ENCODE results near the gene SPRED1.
"Not testable (repeated sequence)": the region's sequence is repeated elsewhere in the genome, so short reads cannot be mapped to it uniquely, and the experiment has no call there.

DNA sequence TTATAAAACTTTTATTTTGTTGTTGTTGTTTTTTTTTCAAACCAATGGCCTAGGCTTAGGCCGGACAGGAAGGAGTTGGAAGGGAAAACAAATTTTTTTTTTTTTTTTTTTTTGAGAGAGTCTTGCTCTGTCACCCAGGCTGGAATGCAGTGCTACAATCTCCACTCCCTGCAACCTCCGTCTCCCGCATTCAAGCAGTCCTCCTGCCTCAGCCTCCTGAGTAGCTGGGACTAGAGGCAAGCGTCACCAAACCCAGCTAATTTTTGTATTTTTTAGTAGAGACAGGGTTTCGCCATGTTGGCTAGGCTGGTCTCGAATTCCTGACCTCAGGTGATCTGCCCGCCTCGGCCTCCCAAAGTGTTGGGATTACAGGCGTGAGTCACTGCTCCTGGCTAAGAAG, 15.6 kb upstream of the SPRED1 start:
- TF ChIP-seq, protein P1, sequence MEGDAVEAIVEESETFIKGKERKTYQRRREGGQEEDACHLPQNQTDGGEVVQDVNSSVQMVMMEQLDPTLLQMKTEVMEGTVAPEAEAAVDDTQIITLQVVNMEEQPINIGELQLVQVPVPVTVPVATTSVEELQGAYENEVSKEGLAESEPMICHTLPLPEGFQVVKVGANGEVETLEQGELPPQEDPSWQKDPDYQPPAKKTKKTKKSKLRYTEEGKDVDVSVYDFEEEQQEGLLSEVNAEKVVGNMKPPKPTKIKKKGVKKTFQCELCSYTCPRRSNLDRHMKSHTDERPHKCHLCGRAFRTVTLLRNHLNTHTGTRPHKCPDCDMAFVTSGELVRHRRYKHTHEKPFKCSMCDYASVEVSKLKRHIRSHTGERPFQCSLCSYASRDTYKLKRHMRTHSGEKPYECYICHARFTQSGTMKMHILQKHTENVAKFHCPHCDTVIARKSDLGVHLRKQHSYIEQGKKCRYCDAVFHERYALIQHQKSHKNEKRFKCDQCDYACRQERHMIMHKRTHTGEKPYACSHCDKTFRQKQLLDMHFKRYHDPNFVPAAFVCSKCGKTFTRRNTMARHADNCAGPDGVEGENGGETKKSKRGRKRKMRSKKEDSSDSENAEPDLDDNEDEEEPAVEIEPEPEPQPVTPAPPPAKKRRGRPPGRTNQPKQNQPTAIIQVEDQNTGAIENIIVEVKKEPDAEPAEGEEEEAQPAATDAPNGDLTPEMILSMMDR (IDR thresholded peaks at IDR 0.05 in 2 of 3, conservative IDR thresholded peaks at IDR 0.05 in 1 of 3; ENCODE audit: control insufficient read depth in 2 of 3, extremely low read depth in 1 of 3, insufficient read depth in 1 of 3, low read depth in 3 of 3, low read length in 3 of 3) = not testable (repeated sequence)
- TF ChIP-seq, protein P2, sequence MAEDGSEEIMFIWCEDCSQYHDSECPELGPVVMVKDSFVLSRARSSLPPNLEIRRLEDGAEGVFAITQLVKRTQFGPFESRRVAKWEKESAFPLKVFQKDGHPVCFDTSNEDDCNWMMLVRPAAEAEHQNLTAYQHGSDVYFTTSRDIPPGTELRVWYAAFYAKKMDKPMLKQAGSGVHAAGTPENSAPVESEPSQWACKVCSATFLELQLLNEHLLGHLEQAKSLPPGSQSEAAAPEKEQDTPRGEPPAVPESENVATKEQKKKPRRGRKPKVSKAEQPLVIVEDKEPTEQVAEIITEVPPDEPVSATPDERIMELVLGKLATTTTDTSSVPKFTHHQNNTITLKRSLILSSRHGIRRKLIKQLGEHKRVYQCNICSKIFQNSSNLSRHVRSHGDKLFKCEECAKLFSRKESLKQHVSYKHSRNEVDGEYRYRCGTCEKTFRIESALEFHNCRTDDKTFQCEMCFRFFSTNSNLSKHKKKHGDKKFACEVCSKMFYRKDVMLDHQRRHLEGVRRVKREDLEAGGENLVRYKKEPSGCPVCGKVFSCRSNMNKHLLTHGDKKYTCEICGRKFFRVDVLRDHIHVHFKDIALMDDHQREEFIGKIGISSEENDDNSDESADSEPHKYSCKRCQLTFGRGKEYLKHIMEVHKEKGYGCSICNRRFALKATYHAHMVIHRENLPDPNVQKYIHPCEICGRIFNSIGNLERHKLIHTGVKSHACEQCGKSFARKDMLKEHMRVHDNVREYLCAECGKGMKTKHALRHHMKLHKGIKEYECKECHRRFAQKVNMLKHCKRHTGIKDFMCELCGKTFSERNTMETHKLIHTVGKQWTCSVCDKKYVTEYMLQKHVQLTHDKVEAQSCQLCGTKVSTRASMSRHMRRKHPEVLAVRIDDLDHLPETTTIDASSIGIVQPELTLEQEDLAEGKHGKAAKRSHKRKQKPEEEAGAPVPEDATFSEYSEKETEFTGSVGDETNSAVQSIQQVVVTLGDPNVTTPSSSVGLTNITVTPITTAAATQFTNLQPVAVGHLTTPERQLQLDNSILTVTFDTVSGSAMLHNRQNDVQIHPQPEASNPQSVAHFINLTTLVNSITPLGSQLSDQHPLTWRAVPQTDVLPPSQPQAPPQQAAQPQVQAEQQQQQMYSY (CRISPR knock-in tag; IDR thresholded peaks at IDR 0.05) = not testable (repeated sequence)
- TF ChIP-seq POU2F2 (IDR thresholded peaks at IDR 0.05; ENCODE audit: borderline replicate concordance, low read depth, low read length); NRF1 (conservative IDR thresholded peaks at IDR 0.05; ENCODE audit: low read depth, low read length); ASH2L (IDR thresholded peaks at IDR 0.05; ENCODE audit: borderline replicate concordance, low read depth); EZH2 (IDR thresholded peaks at IDR 0.05; ENCODE audit: borderline replicate concordance, control insufficient read depth, low read depth, low read length); POLR2AphosphoS5 (IDR thresholded peaks at IDR 0.05; ENCODE audit: low read length); YBX1 (IDR thresholded peaks at IDR 0.05): not testable (repeated sequence)
- TF ChIP-seq, protein P3, sequence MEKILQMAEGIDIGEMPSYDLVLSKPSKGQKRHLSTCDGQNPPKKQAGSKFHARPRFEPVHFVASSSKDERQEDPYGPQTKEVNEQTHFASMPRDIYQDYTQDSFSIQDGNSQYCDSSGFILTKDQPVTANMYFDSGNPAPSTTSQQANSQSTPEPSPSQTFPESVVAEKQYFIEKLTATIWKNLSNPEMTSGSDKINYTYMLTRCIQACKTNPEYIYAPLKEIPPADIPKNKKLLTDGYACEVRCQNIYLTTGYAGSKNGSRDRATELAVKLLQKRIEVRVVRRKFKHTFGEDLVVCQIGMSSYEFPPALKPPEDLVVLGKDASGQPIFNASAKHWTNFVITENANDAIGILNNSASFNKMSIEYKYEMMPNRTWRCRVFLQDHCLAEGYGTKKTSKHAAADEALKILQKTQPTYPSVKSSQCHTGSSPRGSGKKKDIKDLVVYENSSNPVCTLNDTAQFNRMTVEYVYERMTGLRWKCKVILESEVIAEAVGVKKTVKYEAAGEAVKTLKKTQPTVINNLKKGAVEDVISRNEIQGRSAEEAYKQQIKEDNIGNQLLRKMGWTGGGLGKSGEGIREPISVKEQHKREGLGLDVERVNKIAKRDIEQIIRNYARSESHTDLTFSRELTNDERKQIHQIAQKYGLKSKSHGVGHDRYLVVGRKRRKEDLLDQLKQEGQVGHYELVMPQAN (conservative IDR thresholded peaks at IDR 0.05) = not testable (repeated sequence)
- TF ChIP-seq, protein P4, sequence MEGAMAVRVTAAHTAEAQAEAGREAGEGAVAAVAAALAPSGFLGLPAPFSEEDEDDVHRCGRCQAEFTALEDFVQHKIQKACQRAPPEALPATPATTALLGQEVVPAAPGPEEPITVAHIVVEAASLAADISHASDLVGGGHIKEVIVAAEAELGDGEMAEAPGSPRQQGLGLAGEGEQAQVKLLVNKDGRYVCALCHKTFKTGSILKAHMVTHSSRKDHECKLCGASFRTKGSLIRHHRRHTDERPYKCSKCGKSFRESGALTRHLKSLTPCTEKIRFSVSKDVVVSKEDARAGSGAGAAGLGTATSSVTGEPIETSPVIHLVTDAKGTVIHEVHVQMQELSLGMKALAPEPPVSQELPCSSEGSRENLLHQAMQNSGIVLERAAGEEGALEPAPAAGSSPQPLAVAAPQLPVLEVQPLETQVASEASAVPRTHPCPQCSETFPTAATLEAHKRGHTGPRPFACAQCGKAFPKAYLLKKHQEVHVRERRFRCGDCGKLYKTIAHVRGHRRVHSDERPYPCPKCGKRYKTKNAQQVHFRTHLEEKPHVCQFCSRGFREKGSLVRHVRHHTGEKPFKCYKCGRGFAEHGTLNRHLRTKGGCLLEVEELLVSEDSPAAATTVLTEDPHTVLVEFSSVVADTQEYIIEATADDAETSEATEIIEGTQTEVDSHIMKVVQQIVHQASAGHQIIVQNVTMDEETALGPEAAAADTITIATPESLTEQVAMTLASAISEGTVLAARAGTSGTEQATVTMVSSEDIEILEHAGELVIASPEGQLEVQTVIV (IDR thresholded peaks at IDR 0.05; ENCODE audit: borderline replicate concordance, partially characterized antibody) = not testable (repeated sequence)
